ENCODE measurements around the gene DUSP3. TPM values are rescaled to one million over a fixed set of nuclear protein-coding genes. Genes with fewer than 3 reads are reported as not detected.

DUSP3 gene
- total and polyA plus RNA-seq, 7 experiments from 2014 or later: 5.4 to 31.0 (median 9.6) TPM

DNA sequence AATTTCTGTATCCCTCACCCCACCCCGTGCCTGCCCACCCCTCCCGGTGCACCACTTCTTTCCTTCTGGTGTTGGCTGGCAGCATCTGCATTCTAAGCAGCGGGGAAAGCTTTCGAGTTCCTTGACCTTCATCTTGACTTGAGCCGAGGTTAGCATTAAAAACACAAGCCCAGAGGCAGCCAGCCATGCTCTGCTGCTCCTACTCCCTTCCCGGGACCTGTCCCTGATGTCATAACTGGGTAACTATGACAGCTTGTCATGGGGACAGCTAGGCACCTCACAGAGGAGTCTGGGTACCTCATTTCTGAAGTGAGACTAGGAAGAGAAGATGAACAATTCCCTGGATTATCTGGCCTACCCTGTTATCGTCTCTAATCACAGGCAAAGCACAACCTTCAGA, 1.4 kb upstream of the DUSP3 start, which contains the start of gene CFAP97D1:
Gene CFAP97D1 (plus strand): TSS at position 301 of the 400 bp plus-strand sequence. CDS start 28 bp downstream, at position 329.
- no peaks in the 10 kb centered on the region for H3K9me3 Mint-ChIP-seq
- H3K4me1 ChIP-seq (ENCODE audit: control insufficient read depth in 2 of 2, insufficient read depth in 2 of 2, low read length in 2 of 2): peaks cover 7% of the 10 kb centered on the region in 2 donors
- H3K4me3 ChIP-seq (ENCODE audit: low read length): peak within 1 kb of the TSS; percentile 74
- DNase-seq (no peak), ATAC-seq (no peak)
- no peaks in the 10 kb centered on the region for H3K9me3 ChIP-seq (ENCODE audit: control insufficient read depth in 2 of 3, low read length in 3 of 3)
- intact Hi-C loops (cut with micrococcal nuclease): no loop called here
- CTCF ChIA-PET: interaction anchor here (0.5 kb wide), 1 partner anchor 94 kb away, joined by 4 read pairs; no protein-coding TSS in a partner anchor
- H3K27ac ChIP-seq (ENCODE audit: low read depth, low read length): peak within 1 kb of the TSS; percentile 60
- peak within 1 kb of the TSS in 4 of 9 donors; percentile 26 to 83 (median 60) for H3K27ac Mint-ChIP-seq
- POLR2A ChIA-PET: no interaction called here
- peak within 1 kb of the TSS; percentile 64 to 87 (median 82) for H3K4me3 Mint-ChIP-seq
- H3K4me1 Mint-ChIP-seq: peaks cover 0 to 15% (median 8%) of the 10 kb centered on the region in 7 donors
- H3K36me3 ChIP-seq (ENCODE audit: control insufficient read depth in 2 of 3, insufficient read depth in 3 of 3, low read length in 3 of 3): peaks cover 0 to 5% (median 0%) of the 10 kb centered on the region in 3 experiments
- no peaks in the 10 kb centered on the region for H3K27me3 ChIP-seq (ENCODE audit: control insufficient read depth in 2 of 2, insufficient read depth in 2 of 2, low read length in 2 of 2)
- peaks cover 20 to 49% (median 31%) of the 10 kb centered on the region in 5 donors for H3K27me3 Mint-ChIP-seq
- H3K36me3 Mint-ChIP-seq: peaks cover 0 to 2% (median 0%) of the 10 kb centered on the region in 5 donors

DNA sequence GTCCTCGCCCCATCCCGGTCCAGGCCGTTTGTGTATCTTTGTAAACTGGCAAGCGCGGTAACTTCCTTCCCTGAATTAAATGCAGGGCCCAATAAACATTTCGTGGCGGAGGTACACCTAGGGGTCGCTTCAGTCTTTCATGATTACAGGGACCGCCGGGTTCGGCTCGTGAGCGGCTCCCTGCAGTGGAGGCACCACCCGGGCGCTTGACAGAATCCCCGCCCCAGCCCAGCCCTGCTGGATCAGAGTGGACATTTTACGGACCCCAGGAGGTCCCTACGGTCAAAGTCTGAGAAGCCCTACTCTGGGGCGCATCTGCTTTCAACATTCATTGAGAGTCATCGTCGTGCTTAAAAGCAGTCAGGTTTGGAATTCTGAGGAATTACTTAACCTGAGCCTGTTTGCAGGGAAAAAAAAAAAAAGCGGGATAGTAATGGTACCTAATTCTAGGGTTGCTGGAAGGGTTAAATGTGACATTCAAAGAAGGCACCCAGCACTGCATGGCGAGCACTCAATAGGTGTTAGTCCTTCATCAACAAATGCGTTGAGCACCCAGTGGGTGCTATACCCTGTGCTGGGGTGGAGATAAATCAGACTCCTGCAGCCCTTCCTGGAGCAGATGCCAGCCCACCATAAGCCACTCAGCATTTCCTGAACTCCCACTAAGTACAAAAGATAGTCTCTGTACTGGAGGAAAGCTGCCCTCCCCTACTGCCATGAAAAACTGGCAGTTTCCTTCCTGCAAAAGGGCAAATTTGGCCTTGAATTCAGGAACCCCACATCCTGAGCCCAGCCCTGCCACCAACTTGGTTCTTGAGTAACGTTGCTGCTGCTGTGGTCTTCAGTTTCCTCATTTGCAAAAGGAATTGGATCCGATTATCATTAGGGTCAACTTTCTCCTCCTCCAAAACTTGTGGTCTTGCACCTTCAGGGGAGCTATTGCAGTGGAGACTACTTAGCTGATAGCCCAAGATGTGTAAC, 658 bp upstream of the DUSP3 start:
- Mint-ChIP-seq H3K4me3 (peak overlapping the region; percentile 64 to 87 (median 82)), H3K9me3 (no peaks in the 10 kb centered on the region), H3K36me3 (peaks cover 0 to 4% (median 0%) of the 10 kb centered on the region in 5 donors), H3K4me1 (peaks cover 0 to 15% (median 9%) of the 10 kb centered on the region in 7 donors), H3K27me3 (peaks cover 16 to 45% (median 27%) of the 10 kb centered on the region in 5 donors), H3K27ac (peak overlapping the region in 5 of 9 donors; percentile 26 to 83 (median 56))
- Histone ChIP-seq H3K27me3 (ENCODE audit: control insufficient read depth in 2 of 2, insufficient read depth in 2 of 2, low read length in 2 of 2) (no peaks in the 10 kb centered on the region), H3K4me3 (ENCODE audit: low read length) (peak overlapping the region; percentile 74), H3K27ac (ENCODE audit: low read depth, low read length) (peak overlapping the region; percentile 60), H3K36me3 (ENCODE audit: control insufficient read depth in 2 of 3, insufficient read depth in 3 of 3, low read length in 3 of 3) (peaks cover 0 to 12% (median 0%) of the 10 kb centered on the region in 3 experiments), H3K4me1 (ENCODE audit: control insufficient read depth in 2 of 2, insufficient read depth in 2 of 2, low read length in 2 of 2) (peaks cover 7% of the 10 kb centered on the region in 2 donors), H3K9me3 (ENCODE audit: control insufficient read depth in 2 of 3, low read length in 3 of 3) (no peaks in the 10 kb centered on the region)
- intact Hi-C loops (cut with micrococcal nuclease): loop anchor here in 1 of 2 donors (1.0 to 5.0 kb wide), 2 partner anchors 53 to 67 kb away; partner anchors contain the start of gene MPP3
- peak; percentile 28 for ATAC-seq
- ChIA-PET CTCF (interaction anchor here (0.5 to 1.3 kb wide), 2 partner anchors 12 to 93 kb away, joined by 3 to 4 read pairs; no protein-coding TSS in a partner anchor), POLR2A (interaction anchor here (1.0 kb wide), 1 partner anchor 781 kb away, joined by 3 read pairs; the partner anchor contains the start of gene RPL27)
- DNase-seq: peak in 1 of 9 donors; percentile 10

DNA sequence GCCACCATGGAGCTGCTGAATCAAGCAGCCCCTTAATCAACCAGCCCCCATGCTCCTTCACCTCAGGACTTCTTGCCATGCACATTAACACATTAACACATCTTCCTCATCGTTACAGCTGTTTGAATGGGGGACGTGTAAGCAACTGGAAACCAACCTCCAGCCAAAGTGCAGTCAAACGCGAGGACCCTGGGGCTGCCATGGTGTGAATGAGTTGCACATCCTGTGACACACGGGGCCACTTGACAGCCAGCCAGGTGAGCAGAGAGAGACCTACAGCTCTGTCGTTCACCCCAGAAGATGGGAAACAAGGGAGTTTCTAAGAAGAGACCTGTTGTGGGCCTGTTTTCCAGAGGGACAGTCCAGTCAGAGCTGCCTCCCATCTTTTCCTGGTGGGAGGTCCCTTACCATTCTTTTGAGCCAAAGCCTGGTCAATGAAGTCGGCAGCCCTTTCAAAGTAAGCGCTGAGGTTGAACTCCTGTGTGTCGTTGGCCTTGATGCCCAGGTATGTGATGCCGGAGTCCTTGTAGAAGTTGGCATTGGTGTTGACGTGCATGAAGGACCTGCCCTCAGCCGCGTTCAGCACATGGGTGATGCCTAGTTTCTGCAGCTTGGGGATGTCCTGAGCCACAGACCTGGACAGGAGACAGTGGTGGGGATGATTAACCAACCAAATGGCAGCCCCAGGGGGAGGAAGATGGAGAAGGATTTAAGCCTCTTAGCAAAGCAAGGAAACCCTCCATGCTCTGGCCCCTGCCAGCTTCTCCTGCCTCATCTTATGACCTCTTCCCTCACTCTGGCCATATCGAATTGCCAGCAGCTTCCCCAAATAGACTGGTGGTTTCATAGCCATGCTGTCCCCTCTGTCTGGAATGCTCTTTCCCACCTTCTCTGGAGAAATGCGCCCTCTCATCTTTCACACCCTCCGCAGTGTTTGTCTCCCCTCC, 4.2 kb downstream of the DUSP3 start:
- H3K4me3 Mint-ChIP-seq: no peak overlapping the region
- peaks cover 5% of the 10 kb centered on the region in 2 donors for H3K4me1 ChIP-seq (ENCODE audit: control insufficient read depth in 2 of 2, insufficient read depth in 2 of 2, low read length in 2 of 2)
- no peak overlapping the region for H3K4me3 ChIP-seq (ENCODE audit: low read length)
- H3K27ac ChIP-seq (ENCODE audit: low read depth, low read length): no peak overlapping the region
- intact Hi-C loops (cut with micrococcal nuclease): loop anchor here in 1 of 2 donors (5.0 kb wide), 1 partner anchor 58 kb away; the partner anchor contains the start of gene MPP3
- peaks cover 0 to 28% (median 8%) of the 10 kb centered on the region in 5 donors for H3K36me3 Mint-ChIP-seq
- H3K9me3 ChIP-seq (ENCODE audit: control insufficient read depth in 2 of 3, low read length in 3 of 3): no peaks in the 10 kb centered on the region
- ChIA-PET CTCF (interaction anchor here (1.1 kb wide), 1 partner anchor 82 kb away, joined by 3 read pairs; no protein-coding TSS in a partner anchor), POLR2A (interaction anchor here (1.0 kb wide), 1 partner anchor 8 kb away, joined by 3 read pairs; no protein-coding TSS in a partner anchor)
- no peaks in the 10 kb centered on the region for H3K27me3 ChIP-seq (ENCODE audit: control insufficient read depth in 2 of 2, insufficient read depth in 2 of 2, low read length in 2 of 2)
- H3K27me3 Mint-ChIP-seq: peaks cover 0 to 5% (median 0%) of the 10 kb centered on the region in 5 donors
- peak overlapping the region in 2 of 9 donors; percentile 14 to 33 for H3K27ac Mint-ChIP-seq
- peaks cover 0 to 42% (median 0%) of the 10 kb centered on the region in 3 experiments for H3K36me3 ChIP-seq (ENCODE audit: control insufficient read depth in 2 of 3, insufficient read depth in 3 of 3, low read length in 3 of 3)
- ATAC-seq (no peak), DNase-seq (no peak)
- peaks cover 0 to 17% (median 9%) of the 10 kb centered on the region in 7 donors for H3K4me1 Mint-ChIP-seq
- H3K9me3 Mint-ChIP-seq: no peaks in the 10 kb centered on the region

DNA sequence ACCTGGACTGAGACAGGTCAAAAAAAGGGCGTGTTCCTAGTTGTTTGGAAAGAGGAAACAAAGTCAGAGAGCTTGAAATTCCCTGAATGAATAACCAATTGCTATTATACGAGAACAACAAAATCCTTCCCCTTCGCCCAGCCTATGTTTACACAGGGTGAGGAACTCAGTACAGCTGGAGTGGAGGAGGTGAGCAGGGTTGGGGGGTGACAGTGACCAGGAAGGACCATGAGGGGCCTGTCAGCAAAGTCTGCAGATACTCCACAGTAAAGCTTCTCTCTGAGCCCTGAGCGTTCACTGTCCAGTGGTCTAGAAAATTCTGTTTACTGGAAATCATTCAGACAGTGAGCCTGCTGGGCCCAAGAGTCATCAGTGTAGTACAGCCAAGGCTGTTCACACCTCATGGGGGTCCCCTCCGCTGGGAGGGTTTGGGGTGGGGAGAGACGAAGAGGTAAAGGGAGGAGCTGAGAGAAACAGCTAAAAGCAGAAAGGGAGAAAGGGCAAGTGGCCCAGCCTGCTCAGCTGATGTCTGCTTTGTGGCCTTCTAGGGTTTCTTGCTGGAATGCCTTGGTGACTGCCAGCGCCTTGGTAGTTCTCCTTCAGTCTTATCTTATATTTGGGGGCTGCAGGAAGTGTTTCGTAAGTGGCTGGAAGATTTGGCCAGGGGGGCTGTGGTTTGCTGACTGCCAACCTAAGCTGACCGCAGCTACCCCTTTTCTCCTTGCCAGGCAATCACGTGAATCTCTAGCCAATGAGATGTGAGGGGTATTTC, 5.7 kb downstream of the DUSP3 start:
- Histone ChIP-seq H3K27ac (ENCODE audit: low read depth, low read length) (no peak overlapping the region), H3K27me3 (ENCODE audit: control insufficient read depth in 2 of 2, insufficient read depth in 2 of 2, low read length in 2 of 2) (no peaks in the 10 kb centered on the region), H3K4me1 (ENCODE audit: control insufficient read depth in 2 of 2, insufficient read depth in 2 of 2, low read length in 2 of 2) (no peaks in the 10 kb centered on the region), H3K36me3 (ENCODE audit: control insufficient read depth in 2 of 3, insufficient read depth in 3 of 3, low read length in 3 of 3) (peaks cover 0 to 45% (median 0%) of the 10 kb centered on the region in 3 experiments), H3K9me3 (ENCODE audit: control insufficient read depth in 2 of 3, low read length in 3 of 3) (no peaks in the 10 kb centered on the region), H3K4me3 (ENCODE audit: low read length) (no peak overlapping the region)
- ATAC-seq: peak; percentile 57
- Mint-ChIP-seq H3K4me3 (peak overlapping the region in 1 of 10 donors; percentile 38), H3K27me3 (no peaks in the 10 kb centered on the region), H3K4me1 (peaks cover 0 to 18% (median 4%) of the 10 kb centered on the region in 7 donors), H3K27ac (peak overlapping the region in 3 of 9 donors; percentile 17 to 39 (median 34)), H3K9me3 (no peaks in the 10 kb centered on the region), H3K36me3 (peaks cover 0 to 33% (median 8%) of the 10 kb centered on the region in 5 donors)
- ChIA-PET CTCF (no interaction called here), POLR2A (no interaction called here)
- intact Hi-C loops (cut with micrococcal nuclease): no loop called here
- DNase-seq: no peak

GRCh38 chr17:43771463-43771862, 7.3 kb downstream of the DUSP3 start:
- Histone ChIP-seq H3K27ac (ENCODE audit: low read depth, low read length) (no peak overlapping the region), H3K4me1 (ENCODE audit: control insufficient read depth in 2 of 2, insufficient read depth in 2 of 2, low read length in 2 of 2) (no peaks in the 10 kb centered on the region), H3K9me3 (ENCODE audit: control insufficient read depth in 2 of 3, low read length in 3 of 3) (no peaks in the 10 kb centered on the region), H3K4me3 (ENCODE audit: low read length) (no peak overlapping the region), H3K36me3 (ENCODE audit: control insufficient read depth in 2 of 3, insufficient read depth in 3 of 3, low read length in 3 of 3) (peaks cover 0 to 45% (median 0%) of the 10 kb centered on the region in 3 experiments), H3K27me3 (ENCODE audit: control insufficient read depth in 2 of 2, insufficient read depth in 2 of 2, low read length in 2 of 2) (no peaks in the 10 kb centered on the region)
- no peak overlapping the region for H3K4me3 Mint-ChIP-seq
- intact Hi-C loops (cut with micrococcal nuclease): no loop called here
- no peaks in the 10 kb centered on the region for H3K9me3 Mint-ChIP-seq
- H3K36me3 Mint-ChIP-seq: peaks cover 0 to 33% (median 7%) of the 10 kb centered on the region in 5 donors
- H3K4me1 Mint-ChIP-seq: peaks cover 0 to 17% (median 0%) of the 10 kb centered on the region in 7 donors
- H3K27me3 Mint-ChIP-seq: no peaks in the 10 kb centered on the region
- ChIA-PET CTCF (interaction anchor here (0.7 kb wide), 1 partner anchor 62 kb away, joined by 3 read pairs; no protein-coding TSS in a partner anchor), POLR2A (no interaction called here)
- no peak for DNase-seq
- no peak for ATAC-seq
- no peak overlapping the region for H3K27ac Mint-ChIP-seq
